Mesenchymal stem cell (in vitro differentiated cells and primary cell): ENCODE results near the gene SLC25A5.
A peak's percentile ranks its signal among the peaks of the same experiment; 100 is the strongest.

Source experiments
- DNase-seq: peaks from one replicate; pipeline ENCODE4 v3.0.0-alpha.2; 2013
- H2AFZ ChIP-seq: one replicate; pipeline ENCODE4 v1.6.1; 2013; ENCODE audit warnings: low read depth, mild to moderate bottlenecking, control low read depth, inconsistent platforms, low read length, moderate library complexity
- H2AK5ac ChIP-seq: 2 replicates; pipeline ENCODE4 v1.6.1; 2013; ENCODE audit warnings: low read length, moderate library complexity, mild to moderate bottlenecking, inconsistent platforms; ENCODE audit not compliant: severe bottlenecking
- H2BK120ac ChIP-seq: one replicate; pipeline ENCODE4 v1.6.1; 2013; ENCODE audit warnings: low read depth, mild to moderate bottlenecking, inconsistent platforms, low read length, moderate library complexity
- H2BK12ac ChIP-seq, 2 experiments: one replicate each; pipeline ENCODE4 v1.6.1; 2013; ENCODE audit warnings: inconsistent platforms in 2 of 2, low read length in 2 of 2, mild to moderate bottlenecking in 2 of 2, moderate library complexity in 2 of 2, control low read depth in 1 of 2
- H2BK15ac ChIP-seq: one replicate; pipeline ENCODE4 v1.6.1; 2013; ENCODE audit warnings: mild to moderate bottlenecking, low read depth, inconsistent platforms; ENCODE audit not compliant: poor library complexity, severe bottlenecking
- H2BK5ac ChIP-seq: 2 replicates; pipeline ENCODE4 v1.6.1; 2013; ENCODE audit warnings: low read depth, mild to moderate bottlenecking, low read length, control low read depth, inconsistent platforms; ENCODE audit not compliant: poor library complexity, severe bottlenecking
- H3K14ac ChIP-seq, 2 experiments: one replicate each; pipeline ENCODE4 v1.6.1; 2013; ENCODE audit warnings: inconsistent platforms in 2 of 2, low read length in 2 of 2, control low read depth in 1 of 2, mild to moderate bottlenecking in 1 of 2, moderate library complexity in 1 of 2
- H3K18ac ChIP-seq, 2 experiments: one replicate each; pipeline ENCODE4 v1.6.1; 2013; ENCODE audit warnings: inconsistent platforms in 2 of 2, low read length in 2 of 2, control low read depth in 1 of 2, low read depth in 1 of 2, mild to moderate bottlenecking in 1 of 2
- H3K23ac ChIP-seq, 2 experiments: one replicate each; pipeline ENCODE4 v1.6.1; 2013; ENCODE audit warnings: inconsistent platforms in 2 of 2, low read length in 2 of 2, mild to moderate bottlenecking in 2 of 2, moderate library complexity in 2 of 2, control low read depth in 1 of 2
- H3K27ac ChIP-seq: 2 replicates; pipeline ENCODE4 v1.5.1; 2013; ENCODE audit warnings: mild to moderate bottlenecking, moderate library complexity, low read length, control low read depth, inconsistent platforms; ENCODE audit not compliant: poor library complexity, severe bottlenecking
- H3K27me3 ChIP-seq, 2 experiments: 2 replicates each; pipeline versions ENCODE4 v1.6.1 to v1.7.0; 2013; ENCODE audit warnings: low read length in 2 of 2, mild to moderate bottlenecking in 2 of 2, moderate library complexity in 2 of 2, control low read depth in 1 of 2, inconsistent platforms in 1 of 2; ENCODE audit not compliant: control insufficient read depth in 1 of 2, insufficient read depth in 1 of 2
- H3K36me3 ChIP-seq, 2 experiments: 2 replicates each; pipeline versions ENCODE4 v1.6.1 to v1.7.0; 2013; ENCODE audit warnings: low read length in 2 of 2, control low read depth in 1 of 2, inconsistent platforms in 1 of 2, low read depth in 1 of 2, mild to moderate bottlenecking in 1 of 2; ENCODE audit not compliant: insufficient read depth in 2 of 2, control insufficient read depth in 1 of 2
- H3K4ac ChIP-seq, 2 experiments: one replicate each; pipeline ENCODE4 v1.6.1; 2013; ENCODE audit warnings: inconsistent platforms in 2 of 2, low read length in 2 of 2, mild to moderate bottlenecking in 2 of 2, moderate library complexity in 2 of 2, control low read depth in 1 of 2, low read depth in 1 of 2
- H3K4me1 ChIP-seq: 2 replicates; pipeline ENCODE4 v1.6.1; 2013; ENCODE audit warnings: low read depth, low read length, control low read depth; ENCODE audit not compliant: control insufficient read depth, insufficient read depth
- H3K4me2 ChIP-seq: 2 replicates; pipeline ENCODE4 v1.6.1; 2013; ENCODE audit warnings: low read length, mild to moderate bottlenecking, inconsistent platforms; ENCODE audit not compliant: poor library complexity, severe bottlenecking
- H3K4me3 ChIP-seq, 2 experiments: 2 replicates each; pipeline versions ENCODE4 v1.5.1 to v1.7.0; 2013; ENCODE audit warnings: low read length in 2 of 2, mild to moderate bottlenecking in 2 of 2, control low read depth in 1 of 2, low read depth in 1 of 2; ENCODE audit not compliant: insufficient read depth in 1 of 2
- H3K79me1 ChIP-seq: replicated peaks from 2 replicates; pipeline ENCODE4 v1.6.1; 2013; ENCODE audit warnings: mild to moderate bottlenecking, control low read depth, low read length, inconsistent platforms; ENCODE audit not compliant: poor library complexity, severe bottlenecking
- H3K9ac ChIP-seq: 2 replicates; pipeline ENCODE4 v1.7.0; 2013; ENCODE audit warnings: mild to moderate bottlenecking, low read length, moderate library complexity
- H3K9me3 ChIP-seq: 2 replicates; pipeline ENCODE4 v1.7.0; 2013; ENCODE audit warnings: mild to moderate bottlenecking, low read length; ENCODE audit not compliant: control insufficient read depth
- H4K8ac ChIP-seq: one replicate; pipeline ENCODE4 v1.6.1; 2013; ENCODE audit warnings: inconsistent platforms, mild to moderate bottlenecking, low read length, moderate library complexity
- H4K91ac ChIP-seq: one replicate; pipeline ENCODE4 v1.6.1; 2013; ENCODE audit warnings: mild to moderate bottlenecking, low read length, inconsistent platforms
- WGBS: methylation state at CpG from one replicate; pipeline ENCODE4 v1.1.7; 2013; ENCODE audit warnings: mixed read lengths; 5-methylcytosine and 5-hydroxymethylcytosine counted together

SLC25A5 gene

DNA sequence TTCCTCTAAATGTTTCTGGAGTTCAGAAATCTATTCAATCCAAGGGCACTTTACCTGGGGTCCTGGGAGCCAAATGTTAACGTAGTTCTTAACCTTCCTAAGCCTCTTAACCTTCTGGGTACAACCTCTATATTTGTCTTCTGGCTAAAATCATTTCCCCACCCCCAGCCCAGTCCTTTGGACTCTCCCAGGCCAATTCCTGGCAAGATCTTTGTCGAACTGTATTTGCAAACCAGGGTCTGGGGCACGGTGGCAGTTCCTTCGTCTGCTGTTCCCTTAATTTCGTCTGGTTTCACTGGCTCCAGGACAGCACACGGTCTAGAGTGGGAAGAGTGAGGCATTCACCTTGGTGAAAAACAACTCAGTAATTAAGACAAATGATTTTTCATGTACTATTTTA lies 811 bp upstream of the SLC25A5 start:
- Histone ChIP-seq H2BK120ac (no peak overlapping the region), H2BK12ac (no peak overlapping the region), H4K91ac (no peak overlapping the region), H4K8ac (no peak overlapping the region), H3K4me1 (peaks cover 1% of the 10 kb centered on the region), H3K79me1 (no peaks in the 10 kb centered on the region), H2BK15ac (no peak overlapping the region), H3K18ac (no peak overlapping the region), H2AFZ (no peak overlapping the region), H3K27me3 (peaks cover 0 to 6% of the 10 kb centered on the region in 2 experiments), H3K4ac (no peak overlapping the region), H3K4me3 (peak overlapping the region in 1 of 2 experiments; percentile 84), H3K27ac (no peak overlapping the region), H3K36me3 (peaks cover 6 to 18% of the 10 kb centered on the region in 2 experiments), H3K9me3 (no peaks in the 10 kb centered on the region), H3K23ac (no peak overlapping the region), H3K4me2 (no peak overlapping the region), H3K14ac (no peak overlapping the region), H2AK5ac (no peak overlapping the region), H3K9ac (peak overlapping the region; percentile 75), H2BK5ac (no peak overlapping the region)
- 85% methylated on average over 4 of the region's 6 CpGs for WGBS
- DNase-seq: no peak

- Histone ChIP-seq H2BK5ac (no peak overlapping the region), H4K8ac (peak overlapping the region; percentile 41), H2BK15ac (peak overlapping the region; percentile 28), H3K9me3 (no peaks in the 10 kb centered on the region), H3K14ac (peak overlapping the region in 1 of 2 experiments; percentile 48), H3K27ac (peak overlapping the region; percentile 83), H3K4ac (peak overlapping the region in 1 of 2 experiments; percentile 11), H3K4me3 (peak overlapping the region; percentile 84 to 90), H3K27me3 (peaks cover 0 to 9% of the 10 kb centered on the region in 2 experiments), H2AFZ (no peak overlapping the region), H3K4me2 (peak overlapping the region; percentile 52), H3K23ac (no peak overlapping the region), H3K9ac (peak overlapping the region; percentile 92), H2AK5ac (no peak overlapping the region), H4K91ac (peak overlapping the region; percentile 80), H2BK120ac (peak overlapping the region; percentile 19), H3K36me3 (peaks cover 6 to 18% of the 10 kb centered on the region in 2 experiments), H3K4me1 (peaks cover 1% of the 10 kb centered on the region), H2BK12ac (no peak overlapping the region), H3K18ac (peak overlapping the region; percentile 76 to 79), H3K79me1 (no peaks in the 10 kb centered on the region)
- peak; percentile 75 for DNase-seq
- 0% methylated on average over 32 of the region's 78 CpGs for WGBS
These were observed 488 bp downstream of the SLC25A5 start for GRCh38 chrX:119468551-119469312.

GRCh38 chrX:119469313-119469635 lies 1.0 kb downstream of the SLC25A5 start:
- Histone ChIP-seq H3K9me3 (no peaks in the 10 kb centered on the region), H3K23ac (no peak overlapping the region), H3K9ac (peak overlapping the region; percentile 84), H3K4me1 (peaks cover 1% of the 10 kb centered on the region), H2BK5ac (no peak overlapping the region), H2BK12ac (no peak overlapping the region), H2AK5ac (no peak overlapping the region), H4K91ac (no peak overlapping the region), H3K14ac (peak overlapping the region in 1 of 2 experiments; percentile 60), H2BK15ac (no peak overlapping the region), H3K18ac (peak overlapping the region; percentile 33 to 70), H3K36me3 (peaks cover 6 to 18% of the 10 kb centered on the region in 2 experiments), H4K8ac (no peak overlapping the region), H2BK120ac (no peak overlapping the region), H3K4me2 (peak overlapping the region; percentile 52), H3K4me3 (peak overlapping the region; percentile 62 to 84), H3K27me3 (peaks cover 0 to 9% of the 10 kb centered on the region in 2 experiments), H3K27ac (peak overlapping the region; percentile 17), H3K79me1 (no peaks in the 10 kb centered on the region), H2AFZ (no peak overlapping the region), H3K4ac (peak overlapping the region in 1 of 2 experiments; percentile 84)
- DNase-seq: no peak
- WGBS: 25% methylated on average over 4 of the region's 8 CpGs

DNA sequence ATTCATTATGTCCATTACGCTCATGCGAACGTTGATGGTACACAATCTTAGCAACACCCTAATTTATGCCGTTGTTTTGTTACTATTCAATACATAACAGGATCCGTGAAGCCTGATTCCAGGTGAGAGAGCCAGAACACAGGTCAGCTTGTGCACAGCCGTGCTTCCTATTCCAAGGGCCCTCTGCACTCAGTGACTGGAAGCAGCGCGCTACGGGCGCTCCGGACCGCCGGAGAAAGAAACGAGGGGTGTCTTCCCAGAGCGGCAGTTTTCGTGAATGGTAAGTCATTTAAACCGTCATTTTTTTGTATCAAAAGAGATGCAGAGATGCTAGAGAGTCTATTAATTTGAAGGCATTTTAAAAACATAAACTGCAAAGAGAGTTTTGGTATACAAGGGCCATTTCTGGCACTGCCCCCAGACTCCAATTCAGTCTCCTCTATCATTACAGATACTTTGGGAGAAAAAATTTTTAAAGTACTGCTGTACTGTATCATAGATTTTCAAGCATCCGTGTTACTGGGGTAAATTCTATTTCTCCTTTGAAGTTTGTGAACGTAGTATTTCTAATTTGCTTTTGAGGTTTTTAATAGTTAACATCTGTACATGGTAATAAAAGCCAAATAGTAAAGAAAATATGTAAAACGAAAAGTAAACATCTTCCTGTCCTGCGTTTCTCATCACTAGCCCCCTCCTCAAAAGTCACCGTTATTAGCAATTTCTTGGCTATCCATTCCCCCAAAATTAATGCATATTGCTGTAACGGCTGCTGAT lies 6.6 kb downstream of the SLC25A5 start:
- Histone ChIP-seq H2AFZ (no peak overlapping the region), H3K4me2 (no peak overlapping the region), H2BK15ac (no peak overlapping the region), H3K4me1 (peaks cover 1% of the 10 kb centered on the region), H4K91ac (no peak overlapping the region), H3K36me3 (peaks cover 6 to 18% of the 10 kb centered on the region in 2 experiments), H3K23ac (no peak overlapping the region), H2BK120ac (no peak overlapping the region), H3K27me3 (peaks cover 0 to 10% of the 10 kb centered on the region in 2 experiments), H2AK5ac (no peak overlapping the region), H3K4me3 (no peak overlapping the region), H4K8ac (no peak overlapping the region), H3K4ac (no peak overlapping the region), H2BK12ac (no peak overlapping the region), H3K79me1 (no peaks in the 10 kb centered on the region), H3K27ac (no peak overlapping the region), H3K14ac (no peak overlapping the region), H3K18ac (no peak overlapping the region), H3K9ac (no peak overlapping the region), H3K9me3 (no peaks in the 10 kb centered on the region), H2BK5ac (no peak overlapping the region)
- WGBS: 94% methylated on average over 21 of the region's 23 CpGs
- DNase-seq: no peak
